Left lung (tissue), 10 donors: ENCODE results near the gene COL3A1. TPM values are rescaled to one million over a fixed set of nuclear protein-coding genes. Genes with fewer than 3 reads are reported as not detected.

ENCODE experiments used
- ATAC-seq: fragments of 200-7000 bp; cut with Tn5 transposase; one replicate; pipeline ENCODE4 v1.9.1; 2020; ENCODE audit warnings: moderate library complexity
- DNase-seq, 4 donors: peaks; one replicate each; pipeline ENCODE4 v3.0.0-alpha.2; 2013 to 2020
- H3K27ac ChIP-seq, 2 donors: fragments of 200-600 bp; sonication (generic) in 1 of 2; one replicate each; pipeline versions ENCODE4 v1.5.0 to v1.8.0; 2020 to 2021
- H3K27me3 ChIP-seq, 2 donors: fragments of 200-600 bp; sonication (generic) in 1 of 2; one replicate each; pipeline versions ENCODE4 v1.5.0 to v1.8.0; 2020 to 2021
- H3K36me3 ChIP-seq, 2 donors: fragments of 200-600 bp; sonication (generic) in 1 of 2; one replicate each; pipeline versions ENCODE4 v1.5.0 to v1.8.0; 2020 to 2021
- H3K4me1 ChIP-seq, 2 donors: fragments of 200-600 bp; one replicate each; pipeline ENCODE4 v1.8.0; 2021
- H3K4me3 ChIP-seq, 2 donors: fragments of 200-600 bp; sonication (generic) in 1 of 2; one replicate each; pipeline versions ENCODE4 v1.5.0 to v1.8.0; 2020 to 2021; ENCODE audit warnings: mild to moderate bottlenecking in 1 of 2
- H3K9me3 ChIP-seq, 2 donors: fragments of 200-600 bp; sonication (generic) in 1 of 2; one replicate each; pipeline versions ENCODE4 v1.5.0 to v1.8.0; 2020 to 2021
- CTCF ChIP-seq, 2 donors: fragments of 200-600 bp; sonication (generic) in 1 of 2; IDR thresholded peaks; one replicate each; pipeline versions ENCODE4 v1.5.0 to v1.8.0; 2021; ENCODE audit warnings: antibody characterized with exemption in 2 of 2
- intact Hi-C, 2 donors: fragments of 100-400 bp; cut with DNase I; formaldehyde crosslinking; loops; one replicate each; pipeline versions ENCODE4 v1.11.2 to v1.14.2; 2022
- polyA plus RNA-seq, 6 donors: library from polyadenylated mRNA; unstranded; fragments of 120-200 nt; gene quantifications; one replicate each; pipeline ENCODE4 v1.2.1, GENCODE V29; 2013; ENCODE audit not compliant: insufficient read length in 6 of 6
- total RNA-seq, 2 donors: library from RNA; stranded (reverse); fragmentation: NEBNext Ultra II Directional; extraction: Animal tissue kit (Norgen Biotek cat#: 25700); gene quantifications; one replicate each; pipeline ENCODE4 v1.2.1, GENCODE V29; 2021
- donor health status: DM: no; HTN: yes; CAD: no.
- donor health status: DM: no; HTN: no; CAD: no.

Gene COL3A1
- total and polyA plus RNA-seq, 8 donors, result 1,070 to 5,576 (median 1,351) TPM

DNA sequence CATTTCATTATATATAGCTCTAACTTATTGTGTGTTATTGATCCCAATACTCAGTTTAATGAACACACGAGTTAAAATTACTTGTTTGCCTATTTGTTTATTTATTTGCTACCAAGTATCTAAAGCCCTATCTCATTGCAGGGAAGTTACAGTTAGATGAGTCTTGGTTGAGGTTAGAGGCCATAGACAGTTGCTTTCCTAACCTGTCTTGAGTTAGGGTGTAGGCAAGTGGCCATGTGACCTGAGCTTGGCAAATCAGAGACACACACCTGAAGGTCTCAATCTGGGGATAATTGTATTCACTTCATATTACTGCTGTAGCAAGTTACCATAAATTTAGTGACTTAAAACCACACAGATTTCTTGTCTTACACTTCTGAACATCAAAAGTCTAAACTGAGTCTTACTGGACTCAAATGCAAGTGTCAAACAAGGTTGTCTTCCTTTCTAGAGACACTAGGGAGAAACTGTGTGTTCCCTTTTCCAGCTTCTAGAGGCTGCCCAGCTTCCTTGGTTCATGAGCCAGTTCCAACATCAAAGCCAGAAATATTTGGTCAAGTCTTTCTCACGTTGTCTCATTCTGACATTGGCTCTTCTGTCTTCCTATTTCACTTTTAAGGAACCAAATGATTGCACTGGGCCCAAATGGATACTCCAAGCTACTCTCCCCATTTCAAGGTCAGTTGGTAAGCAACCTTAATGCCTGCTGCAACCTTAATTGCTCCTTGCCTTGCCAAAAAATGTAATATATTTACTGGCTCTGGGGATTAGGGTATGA lies 39.7 kb downstream of the COL3A1 start:
- Histone ChIP-seq H3K4me3 (no peak overlapping the region), H3K27me3 (no peaks in the 10 kb centered on the region), H3K36me3 (no peaks in the 10 kb centered on the region), H3K9me3 (no peaks in the 10 kb centered on the region), H3K27ac (peak overlapping the region in 1 of 2 donors; percentile 33), H3K4me1 (no peaks in the 10 kb centered on the region)
- peak; percentile 11 for ATAC-seq
- DNase-seq, result no peak
- intact Hi-C loops, result no loop called here
- TF ChIP-seq CTCF (IDR thresholded peaks at IDR 0.05), result no peak

GRCh38 chr2:189014449-189015138 lies 40.4 kb downstream of the COL3A1 start:
- H3K27ac ChIP-seq, result peak overlapping the region in 1 of 2 donors; percentile 33
- no peak for TF ChIP-seq CTCF (IDR thresholded peaks at IDR 0.05)

GRCh38 chr2:189015359-189015758 lies 41.2 kb downstream of the COL3A1 start:
- H3K4me3 ChIP-seq, result no peak overlapping the region
- H3K27ac ChIP-seq, result peak overlapping the region in 1 of 2 donors; percentile 33
- no peak for DNase-seq
- no peaks in the 10 kb centered on the region for H3K4me1 ChIP-seq
- no peaks in the 10 kb centered on the region for H3K9me3 ChIP-seq
- H3K36me3 ChIP-seq, result no peaks in the 10 kb centered on the region
- TF ChIP-seq CTCF (IDR thresholded peaks at IDR 0.05), result no peak
- intact Hi-C loops, result no loop called here
- no peak for ATAC-seq
- no peaks in the 10 kb centered on the region for H3K27me3 ChIP-seq

More at GRCh38 chr2:189014449-189015138, 40.4 kb downstream of the COL3A1 start:
- H3K9me3 ChIP-seq, result no peaks in the 10 kb centered on the region
- peak in 1 of 4 donors; percentile 29 for DNase-seq
- no peak overlapping the region for H3K4me3 ChIP-seq
- intact Hi-C loops, result no loop called here
- no peaks in the 10 kb centered on the region for H3K27me3 ChIP-seq
- ATAC-seq, result peak; percentile 28
- no peaks in the 10 kb centered on the region for H3K36me3 ChIP-seq
- H3K4me1 ChIP-seq, result no peaks in the 10 kb centered on the region

- H3K4me3 ChIP-seq, result no peak overlapping the region
- H3K4me1 ChIP-seq, result no peaks in the 10 kb centered on the region
- DNase-seq, result no peak
- no peak for ATAC-seq
- no peaks in the 10 kb centered on the region for H3K27me3 ChIP-seq
- peaks cover 0 to 2% of the 10 kb centered on the region in 2 donors for H3K9me3 ChIP-seq
- intact Hi-C loops, result no loop called here
- TF ChIP-seq CTCF (IDR thresholded peaks at IDR 0.05), result no peak
- no peak overlapping the region for H3K27ac ChIP-seq
- H3K36me3 ChIP-seq, result no peaks in the 10 kb centered on the region
Measured at GRCh38 chr2:189016311-189016861, 42.2 kb downstream of the COL3A1 start.

- Histone ChIP-seq H3K4me3 (no peak overlapping the region), H3K27me3 (no peaks in the 10 kb centered on the region), H3K4me1 (no peaks in the 10 kb centered on the region), H3K9me3 (peaks cover 0 to 3% of the 10 kb centered on the region in 2 donors), H3K36me3 (no peaks in the 10 kb centered on the region), H3K27ac (no peak overlapping the region)
- intact Hi-C loops, result no loop called here
- ATAC-seq, result no peak
- no peak for DNase-seq
- TF ChIP-seq CTCF (IDR thresholded peaks at IDR 0.05), result no peak
Measured at GRCh38 chr2:189018631-189019030, 44.5 kb downstream of the COL3A1 start.
